Measurements from ENCODE around the gene IPCEF1. TPM values are rescaled to one million over a fixed set of nuclear protein-coding genes. Genes with fewer than 3 reads are reported as not detected.
A peak's percentile ranks its signal among the peaks of the same experiment; 100 is the strongest.

Gene IPCEF1
- total and polyA plus RNA-seq, 5 donors from 2014 or later, result 82.4 to 160 (median 85.9) TPM

DNA sequence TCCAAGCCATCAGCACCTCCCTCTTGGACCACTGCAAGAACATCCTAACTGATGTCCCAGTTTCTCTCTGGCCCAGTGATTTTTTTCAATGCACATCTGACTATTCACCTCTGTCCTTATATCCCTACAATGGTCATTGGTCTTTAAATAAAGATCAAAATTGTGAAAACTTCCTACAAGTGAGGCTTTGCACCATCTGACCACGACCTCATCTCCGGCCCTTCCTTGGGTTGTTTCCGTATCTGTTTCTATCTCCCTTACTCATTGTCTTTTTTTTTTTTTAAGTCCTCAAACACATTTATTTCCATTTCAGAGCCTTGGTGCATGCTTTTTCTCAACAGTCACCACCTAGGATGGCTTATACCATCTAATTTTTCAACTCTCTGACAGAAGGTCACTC is 88.1 kb downstream of the IPCEF1 start:
- H3K27ac ChIP-seq (ENCODE audit: insufficient read depth, low read length, poor library complexity, severe bottlenecking), result no peak overlapping the region
- H3K4me3 ChIP-seq (ENCODE audit: low read depth, low read length), result no peak overlapping the region
- ATAC-seq (ENCODE audit: low read depth in 2 of 2) (no peak), DNase-seq (no peak)
- peaks cover 4% of the 10 kb centered on the region for H3K4me1 ChIP-seq (ENCODE audit: control insufficient read depth, insufficient read depth, low read length, poor library complexity, severe bottlenecking)
- no peaks in the 10 kb centered on the region for H3K9me3 ChIP-seq (ENCODE audit: control insufficient read depth in 2 of 2, low read length in 2 of 2)
- H3K36me3 ChIP-seq (ENCODE audit: control insufficient read depth, insufficient read depth, low read length), result no peaks in the 10 kb centered on the region
- peak overlapping the region in 2 of 4 donors; percentile 12 to 34 for H3K4me3 Mint-ChIP-seq
- H3K27ac Mint-ChIP-seq, result peak overlapping the region; percentile 18 to 86 (median 45)
- peaks cover 0 to 34% (median 13%) of the 10 kb centered on the region in 4 donors for H3K4me1 Mint-ChIP-seq
- no peaks in the 10 kb centered on the region for H3K27me3 Mint-ChIP-seq
- no peaks in the 10 kb centered on the region for H3K36me3 Mint-ChIP-seq
- H3K27me3 ChIP-seq (ENCODE audit: control insufficient read depth, insufficient read depth, low read length), result no peaks in the 10 kb centered on the region
- peaks cover 0 to 1% (median 0%) of the 10 kb centered on the region in 7 donors for H3K9me3 Mint-ChIP-seq

DNA sequence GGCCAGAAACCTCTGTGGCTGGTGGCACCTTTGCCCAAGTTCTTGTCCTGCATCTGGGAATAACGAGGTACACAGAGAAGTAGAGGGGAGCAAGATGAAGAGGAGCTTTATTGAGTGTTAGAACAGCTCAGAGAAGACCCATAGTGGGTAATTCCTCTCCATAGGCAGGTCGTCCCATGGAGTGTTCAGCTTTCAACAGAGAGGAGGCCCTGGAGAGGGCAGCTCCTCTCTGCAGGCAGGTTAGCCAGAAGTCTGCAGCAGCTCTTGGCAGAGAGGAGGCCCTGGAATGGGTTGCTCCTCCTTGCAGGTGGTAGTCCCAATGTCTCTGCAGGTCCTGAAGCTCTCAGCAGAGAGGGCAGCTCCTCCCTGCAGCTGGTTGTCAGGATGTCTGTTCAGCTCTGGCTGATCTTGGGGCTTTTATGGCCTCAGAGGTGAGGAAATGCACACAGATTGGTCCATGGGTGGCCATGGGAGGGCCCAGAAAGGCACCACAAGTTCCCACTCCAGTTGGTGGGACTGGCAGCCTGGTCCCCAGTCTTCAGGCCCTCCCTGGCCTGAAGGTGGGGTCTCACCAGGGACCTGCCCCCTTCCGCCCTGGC is 89.0 kb downstream of the IPCEF1 start:
- no peaks in the 10 kb centered on the region for H3K27me3 Mint-ChIP-seq
- Histone ChIP-seq H3K27ac (ENCODE audit: insufficient read depth, low read length, poor library complexity, severe bottlenecking) (no peak overlapping the region), H3K4me1 (ENCODE audit: control insufficient read depth, insufficient read depth, low read length, poor library complexity, severe bottlenecking) (peaks cover 4% of the 10 kb centered on the region), H3K27me3 (ENCODE audit: control insufficient read depth, insufficient read depth, low read length) (no peaks in the 10 kb centered on the region), H3K4me3 (ENCODE audit: low read depth, low read length) (no peak overlapping the region), H3K9me3 (ENCODE audit: control insufficient read depth in 2 of 2, low read length in 2 of 2) (no peaks in the 10 kb centered on the region), H3K36me3 (ENCODE audit: control insufficient read depth, insufficient read depth, low read length) (no peaks in the 10 kb centered on the region)
- DNase-seq, result no peak
- ATAC-seq (ENCODE audit: low read depth in 2 of 2), result peak; percentile 44 to 55
- H3K4me1 Mint-ChIP-seq, result peaks cover 0 to 34% (median 13%) of the 10 kb centered on the region in 4 donors
- no peaks in the 10 kb centered on the region for H3K36me3 Mint-ChIP-seq
- peak overlapping the region; percentile 16 to 76 (median 45) for H3K27ac Mint-ChIP-seq
- peaks cover 0 to 1% (median 0%) of the 10 kb centered on the region in 7 donors for H3K9me3 Mint-ChIP-seq
- H3K4me3 Mint-ChIP-seq, result peak overlapping the region in 3 of 4 donors; percentile 6 to 81 (median 62)

DNA sequence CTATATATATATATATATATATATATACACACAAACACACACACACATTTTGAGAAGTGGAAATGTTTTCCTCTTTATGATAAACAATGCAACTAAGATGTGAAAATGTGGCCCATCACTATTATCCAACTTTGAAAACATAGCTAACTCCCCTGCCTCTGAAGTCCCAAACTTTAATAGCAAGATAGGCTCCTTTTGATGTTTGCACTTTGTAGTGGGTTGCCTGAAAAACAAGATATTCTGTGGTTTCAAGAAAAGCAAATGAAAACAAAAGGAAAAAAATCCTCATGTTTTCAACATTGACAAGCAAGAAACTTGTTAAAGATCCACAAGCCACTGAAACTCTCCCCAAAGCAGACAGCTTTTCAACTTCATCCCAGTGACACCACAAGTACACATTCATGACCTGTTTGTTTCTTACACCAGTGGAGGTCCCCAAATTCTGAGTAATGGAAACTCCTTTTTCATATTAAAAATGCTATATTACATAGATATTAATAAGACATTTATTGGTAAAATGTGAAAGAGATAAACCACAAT is 90.0 kb downstream of the IPCEF1 start:
- peaks cover 4% of the 10 kb centered on the region for H3K4me1 ChIP-seq (ENCODE audit: control insufficient read depth, insufficient read depth, low read length, poor library complexity, severe bottlenecking)
- H3K4me3 ChIP-seq (ENCODE audit: low read depth, low read length), result no peak overlapping the region
- H3K27me3 ChIP-seq (ENCODE audit: control insufficient read depth, insufficient read depth, low read length), result no peaks in the 10 kb centered on the region
- ATAC-seq (ENCODE audit: low read depth in 2 of 2) (no peak), DNase-seq (no peak)
- H3K4me1 Mint-ChIP-seq, result peaks cover 0 to 39% (median 13%) of the 10 kb centered on the region in 4 donors
- no peaks in the 10 kb centered on the region for H3K36me3 ChIP-seq (ENCODE audit: control insufficient read depth, insufficient read depth, low read length)
- peaks cover 0 to 1% (median 0%) of the 10 kb centered on the region in 7 donors for H3K9me3 Mint-ChIP-seq
- H3K27ac Mint-ChIP-seq, result no peak overlapping the region
- H3K27me3 Mint-ChIP-seq, result no peaks in the 10 kb centered on the region
- H3K27ac ChIP-seq (ENCODE audit: insufficient read depth, low read length, poor library complexity, severe bottlenecking), result no peak overlapping the region
- H3K9me3 ChIP-seq (ENCODE audit: control insufficient read depth in 2 of 2, low read length in 2 of 2), result no peaks in the 10 kb centered on the region
- H3K36me3 Mint-ChIP-seq, result no peaks in the 10 kb centered on the region
- H3K4me3 Mint-ChIP-seq, result no peak overlapping the region

DNA sequence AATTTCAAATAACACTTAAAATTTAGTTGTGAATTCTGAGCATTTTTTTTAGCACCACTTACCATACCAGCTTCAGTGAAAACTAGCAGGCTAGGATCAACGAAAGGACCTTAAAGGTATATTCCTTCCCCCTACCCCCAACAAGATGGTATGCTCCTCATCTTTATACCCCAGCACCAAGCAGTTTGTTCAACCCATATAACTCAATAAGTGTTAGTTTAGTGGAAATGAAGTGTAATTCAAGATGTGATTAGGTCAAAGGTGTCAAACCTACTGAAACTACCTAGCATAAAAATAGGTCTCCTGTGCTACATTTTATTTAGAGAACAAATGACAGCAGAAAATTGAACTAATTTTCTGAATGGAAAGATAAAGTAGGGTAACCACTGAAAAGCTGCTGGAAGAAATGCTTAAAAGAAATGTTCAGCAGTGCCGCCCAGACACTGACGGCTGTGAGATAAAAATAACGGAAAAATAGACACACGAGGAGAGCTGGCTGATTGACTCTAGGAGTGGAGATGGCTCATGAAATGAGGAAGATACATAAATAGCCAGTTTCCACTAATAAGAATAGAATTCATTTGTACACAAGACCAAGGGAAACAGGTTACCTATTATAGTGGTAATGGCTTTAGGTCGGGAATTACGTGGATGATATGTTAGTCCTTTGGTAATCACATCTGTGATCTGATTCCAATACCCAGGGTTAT is 94.8 kb downstream of the IPCEF1 start:
- ATAC-seq (ENCODE audit: low read depth in 2 of 2) (no peak), DNase-seq (no peak)
- no peak overlapping the region for H3K4me3 ChIP-seq (ENCODE audit: low read depth, low read length)
- H3K27ac ChIP-seq (ENCODE audit: insufficient read depth, low read length, poor library complexity, severe bottlenecking), result no peak overlapping the region
- no peaks in the 10 kb centered on the region for H3K27me3 Mint-ChIP-seq
- H3K36me3 Mint-ChIP-seq, result no peaks in the 10 kb centered on the region
- no peaks in the 10 kb centered on the region for H3K9me3 ChIP-seq (ENCODE audit: control insufficient read depth in 2 of 2, low read length in 2 of 2)
- no peak overlapping the region for H3K4me3 Mint-ChIP-seq
- H3K4me1 Mint-ChIP-seq, result peaks cover 13 to 43% (median 25%) of the 10 kb centered on the region in 4 donors
- H3K27ac Mint-ChIP-seq, result peak overlapping the region in 1 of 3 donors; percentile 79
- H3K4me1 ChIP-seq (ENCODE audit: control insufficient read depth, insufficient read depth, low read length, poor library complexity, severe bottlenecking), result peaks cover 4% of the 10 kb centered on the region
- peaks cover 0 to 3% (median 0%) of the 10 kb centered on the region in 7 donors for H3K9me3 Mint-ChIP-seq
- H3K36me3 ChIP-seq (ENCODE audit: control insufficient read depth, insufficient read depth, low read length), result no peaks in the 10 kb centered on the region
- no peaks in the 10 kb centered on the region for H3K27me3 ChIP-seq (ENCODE audit: control insufficient read depth, insufficient read depth, low read length)

DNA sequence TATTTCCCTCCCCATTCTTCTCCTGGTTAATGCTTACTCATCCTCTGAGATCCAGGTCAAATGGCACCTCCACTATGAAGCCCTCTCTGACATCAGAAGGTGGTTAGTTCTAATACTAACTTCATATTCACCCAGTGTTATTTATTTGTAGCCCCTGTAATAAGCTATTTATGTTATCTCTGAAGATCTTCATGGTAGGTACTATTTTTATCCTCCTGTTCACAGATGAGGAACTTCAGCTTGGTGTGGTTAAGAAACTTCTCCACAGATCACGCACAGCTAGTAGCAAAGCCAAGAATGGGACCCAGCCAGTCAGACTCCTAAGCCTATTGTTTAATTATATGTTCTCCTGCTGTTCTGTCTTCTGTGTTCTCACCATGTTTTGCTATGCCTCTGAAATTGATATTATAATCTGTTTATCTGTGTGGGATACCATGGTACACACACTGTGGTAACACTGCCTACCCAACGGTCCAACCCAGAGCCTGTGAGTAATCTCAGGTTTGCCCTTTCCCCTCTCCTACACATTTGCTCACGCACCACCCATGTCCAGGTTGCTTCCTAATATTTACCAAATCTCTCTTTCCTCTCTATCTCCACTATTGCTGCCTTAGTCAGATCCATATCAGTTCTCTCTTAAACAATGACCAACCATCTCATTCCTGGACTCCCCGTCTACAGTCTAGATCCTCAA is 98.4 kb downstream of the IPCEF1 start:
- Histone ChIP-seq H3K9me3 (ENCODE audit: control insufficient read depth in 2 of 2, low read length in 2 of 2) (peaks cover 6 to 11% of the 10 kb centered on the region in 2 experiments), H3K4me3 (ENCODE audit: low read depth, low read length) (no peak overlapping the region), H3K36me3 (ENCODE audit: control insufficient read depth, insufficient read depth, low read length) (no peaks in the 10 kb centered on the region), H3K27ac (ENCODE audit: insufficient read depth, low read length, poor library complexity, severe bottlenecking) (no peak overlapping the region), H3K27me3 (ENCODE audit: control insufficient read depth, insufficient read depth, low read length) (no peaks in the 10 kb centered on the region), H3K4me1 (ENCODE audit: control insufficient read depth, insufficient read depth, low read length, poor library complexity, severe bottlenecking) (no peaks in the 10 kb centered on the region)
- Mint-ChIP-seq H3K27ac (peak overlapping the region in 2 of 3 donors; percentile 30 to 74), H3K36me3 (peaks cover 14% of the 10 kb centered on the region), H3K4me1 (peaks cover 13 to 40% (median 25%) of the 10 kb centered on the region in 4 donors), H3K9me3 (peaks cover 4 to 27% (median 9%) of the 10 kb centered on the region in 7 donors), H3K4me3 (no peak overlapping the region), H3K27me3 (no peaks in the 10 kb centered on the region)
- ATAC-seq (ENCODE audit: low read depth in 2 of 2), result peak in 1 of 2 donors; percentile 50
- no peak for DNase-seq

DNA sequence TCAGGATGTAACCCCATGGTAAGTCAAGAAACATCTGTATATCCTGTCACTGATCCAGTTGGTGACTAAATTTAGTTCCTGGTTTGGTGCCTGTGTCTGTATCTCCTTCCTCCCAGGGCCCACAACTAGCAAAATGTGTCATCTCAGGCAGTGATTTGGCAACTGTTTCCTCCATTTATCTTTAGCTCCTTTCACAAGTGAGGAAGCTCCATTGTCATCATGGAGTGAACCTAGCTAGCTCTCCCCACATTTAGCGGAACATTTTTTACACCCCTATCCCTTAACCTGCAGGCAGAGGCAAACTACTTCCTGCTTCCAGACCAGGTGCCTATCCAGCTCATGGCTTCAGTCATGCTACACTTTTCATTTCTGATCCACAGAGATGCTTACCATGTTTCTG is 99.5 kb downstream of the IPCEF1 start:
- peaks cover 6 to 11% of the 10 kb centered on the region in 2 experiments for H3K9me3 ChIP-seq (ENCODE audit: control insufficient read depth in 2 of 2, low read length in 2 of 2)
- DNase-seq (no peak), ATAC-seq (ENCODE audit: low read depth in 2 of 2) (peak in 1 of 2 donors; percentile 31)
- H3K27me3 ChIP-seq (ENCODE audit: control insufficient read depth, insufficient read depth, low read length), result no peaks in the 10 kb centered on the region
- Mint-ChIP-seq H3K4me1 (peaks cover 14 to 50% (median 33%) of the 10 kb centered on the region in 4 donors), H3K27me3 (no peaks in the 10 kb centered on the region), H3K36me3 (peaks cover 14% of the 10 kb centered on the region), H3K9me3 (peaks cover 4 to 27% (median 9%) of the 10 kb centered on the region in 7 donors), H3K27ac (peak overlapping the region in 1 of 3 donors; percentile 39), H3K4me3 (no peak overlapping the region)
- H3K4me1 ChIP-seq (ENCODE audit: control insufficient read depth, insufficient read depth, low read length, poor library complexity, severe bottlenecking), result no peaks in the 10 kb centered on the region
- H3K27ac ChIP-seq (ENCODE audit: insufficient read depth, low read length, poor library complexity, severe bottlenecking), result no peak overlapping the region
- H3K4me3 ChIP-seq (ENCODE audit: low read depth, low read length), result no peak overlapping the region
- H3K36me3 ChIP-seq (ENCODE audit: control insufficient read depth, insufficient read depth, low read length), result no peaks in the 10 kb centered on the region

DNA sequence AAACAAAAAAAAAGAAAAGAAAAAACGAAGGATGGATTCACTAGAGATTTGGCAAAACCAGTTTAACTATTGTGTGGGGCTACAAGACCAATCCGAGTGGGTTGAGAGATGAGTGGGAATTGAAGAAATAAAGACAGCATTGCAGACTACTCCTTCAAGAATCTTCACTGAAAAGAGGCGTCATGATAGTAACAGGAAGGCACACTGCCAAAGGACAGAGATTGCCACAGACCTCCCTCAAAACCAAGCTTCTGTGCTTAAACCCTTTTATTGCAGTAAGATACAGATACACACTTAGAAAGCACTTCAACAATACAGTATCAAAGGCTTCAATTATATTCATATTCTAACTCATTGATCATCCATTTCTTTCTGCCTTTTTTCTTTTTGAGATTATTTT is 103.9 kb downstream of the IPCEF1 start:
- H3K4me1 Mint-ChIP-seq, result peaks cover 23 to 71% (median 53%) of the 10 kb centered on the region in 4 donors
- H3K27ac ChIP-seq (ENCODE audit: insufficient read depth, low read length, poor library complexity, severe bottlenecking), result no peak overlapping the region
- peaks cover 2 to 27% (median 9%) of the 10 kb centered on the region in 7 donors for H3K9me3 Mint-ChIP-seq
- no peaks in the 10 kb centered on the region for H3K27me3 Mint-ChIP-seq
- no peaks in the 10 kb centered on the region for H3K36me3 ChIP-seq (ENCODE audit: control insufficient read depth, insufficient read depth, low read length)
- H3K27ac Mint-ChIP-seq, result peak overlapping the region; percentile 1 to 95 (median 87)
- DNase-seq (no peak), ATAC-seq (ENCODE audit: low read depth in 2 of 2) (no peak)
- no peak overlapping the region for H3K4me3 ChIP-seq (ENCODE audit: low read depth, low read length)
- H3K4me3 Mint-ChIP-seq, result peak overlapping the region in 2 of 4 donors; percentile 17 to 37
- H3K4me1 ChIP-seq (ENCODE audit: control insufficient read depth, insufficient read depth, low read length, poor library complexity, severe bottlenecking), result peaks cover 40% of the 10 kb centered on the region
- H3K36me3 Mint-ChIP-seq, result peaks cover 14% of the 10 kb centered on the region
- H3K27me3 ChIP-seq (ENCODE audit: control insufficient read depth, insufficient read depth, low read length), result no peaks in the 10 kb centered on the region
- peaks cover 6 to 11% of the 10 kb centered on the region in 2 experiments for H3K9me3 ChIP-seq (ENCODE audit: control insufficient read depth in 2 of 2, low read length in 2 of 2)

All from CD4-positive, CD25-positive, alpha-beta regulatory T cell (primary cell).